Activated gamma-delta T cell (primary cell): ENCODE results near the gene CCR7.
"Not testable (repeated sequence)": the region's sequence is repeated elsewhere in the genome, so short reads cannot be mapped to it uniquely, and the experiment has no call there.

Experiments
- DNase-seq: peaks from one replicate; lab custom pipeline; 2025; lab: John Stamatoyannopoulos, UW

CCR7 gene

GRCh38 chr17:40551091-40551878 is 14.0 kb downstream of the CCR7 start:
- no peak for DNase-seq

GRCh38 chr17:40550608-40551007 is 14.7 kb downstream of the CCR7 start:
- no peak for DNase-seq

- no peak for DNase-seq
These were observed 16.1 kb downstream of the CCR7 start for GRCh38 chr17:40548982-40549685.

- DNase-seq = no peak
These were observed 16.7 kb downstream of the CCR7 start for GRCh38 chr17:40548491-40548981.

- DNase-seq = no peak
These were observed 17.3 kb downstream of the CCR7 start for GRCh38 chr17:40547785-40548478.

- no peak for DNase-seq
These were observed 18.0 kb downstream of the CCR7 start for GRCh38 chr17:40547079-40547784.

- not testable (repeated sequence) for DNase-seq
These were observed 18.8 kb downstream of the CCR7 start for GRCh38 chr17:40546497-40546896.

GRCh38 chr17:40545660-40546059 is 19.6 kb downstream of the CCR7 start:
- DNase-seq = no peak

GRCh38 chr17:40542558-40543411 is 22.5 kb downstream of the CCR7 start:
- DNase-seq = no peak

GRCh38 chr17:40541873-40542557 is 23.3 kb downstream of the CCR7 start:
- no peak for DNase-seq

- DNase-seq = peak; percentile 80
These were observed 24.0 kb downstream of the CCR7 start for GRCh38 chr17:40541060-40541872.

GRCh38 chr17:40540448-40540847 is 24.8 kb downstream of the CCR7 start:
- no peak for DNase-seq

- DNase-seq = no peak
These were observed 25.4 kb downstream of the CCR7 start for GRCh38 chr17:40539711-40540411.

GRCh38 chr17:40538936-40539705 is 26.2 kb downstream of the CCR7 start:
- DNase-seq = no peak

- DNase-seq = no peak
These were observed 27.0 kb downstream of the CCR7 start for GRCh38 chr17:40538019-40538935.

- no peak for DNase-seq
These were observed 28.7 kb downstream of the CCR7 start for GRCh38 chr17:40536295-40537171.
